ENCODE data around the gene HOMER2.
"Not testable (repeated sequence)": the region's sequence is repeated elsewhere in the genome, so short reads cannot be mapped to it uniquely, and the experiment has no call there.

Gene HOMER2

GRCh38 chr15:82952158-82953081 lies at the start of gene HOMER2:
Gene HOMER2, minus strand, starts transcription at chr15:82952720. Its CDS starts 185 bp downstream, at chr15:82952535.
- peak; percentile 28 for DNase-seq

GRCh38 chr15:83000672-83001031 lies 48.1 kb upstream of the HOMER2 start:
- not testable (repeated sequence) for DNase-seq

GRCh38 chr15:82999905-83000671 lies 47.6 kb upstream of the HOMER2 start:
- peak; percentile 5 for DNase-seq

GRCh38 chr15:82999426-82999825 lies 46.9 kb upstream of the HOMER2 start:
- no peak for DNase-seq

- peak; percentile 51 for DNase-seq
These were observed 43.4 kb upstream of the HOMER2 start for GRCh38 chr15:82995938-82996337.

- DNase-seq, result no peak
These were observed 42.6 kb upstream of the HOMER2 start for GRCh38 chr15:82995076-82995475.

GRCh38 chr15:82993144-82993543 lies 40.6 kb upstream of the HOMER2 start:
- no peak for DNase-seq

- no peak for DNase-seq
These were observed 40.0 kb upstream of the HOMER2 start for GRCh38 chr15:82992436-82992998.

- no peak for DNase-seq
These were observed 33.9 kb upstream of the HOMER2 start for GRCh38 chr15:82986442-82986780.

GRCh38 chr15:82985688-82986441 lies 33.3 kb upstream of the HOMER2 start, which contains the start of gene RAMAC:
Gene RAMAC, plus strand, starts transcription at chr15:82986210. Its CDS starts 2,809 bp downstream, at chr15:82989019.
- peak; percentile 95 for DNase-seq

GRCh38 chr15:82980981-82981380 lies 28.5 kb upstream of the HOMER2 start:
- DNase-seq, result no peak

GRCh38 chr15:82979726-82980125 lies 27.2 kb upstream of the HOMER2 start:
- no peak for DNase-seq

GRCh38 chr15:82978438-82978837 lies 25.9 kb upstream of the HOMER2 start:
- DNase-seq, result no peak

GRCh38 chr15:82977076-82977475 lies 24.6 kb upstream of the HOMER2 start:
- DNase-seq, result no peak

- no peak for DNase-seq
These were observed 20.5 kb upstream of the HOMER2 start for GRCh38 chr15:82972990-82973389.

- no peak for DNase-seq
These were observed 18.9 kb upstream of the HOMER2 start for GRCh38 chr15:82971218-82971984.

- DNase-seq, result no peak
These were observed 18.2 kb upstream of the HOMER2 start for GRCh38 chr15:82970696-82971095.

GRCh38 chr15:82970078-82970686 lies 17.7 kb upstream of the HOMER2 start:
- DNase-seq, result no peak

GRCh38 chr15:82969353-82969752 lies 16.8 kb upstream of the HOMER2 start:
- DNase-seq, result no peak

GRCh38 chr15:82968066-82968465 lies 15.5 kb upstream of the HOMER2 start:
- DNase-seq, result no peak

GRCh38 chr15:82966671-82967071 lies 14.2 kb upstream of the HOMER2 start:
- DNase-seq, result no peak

GRCh38 chr15:82964890-82965289 lies 12.4 kb upstream of the HOMER2 start:
- no peak for DNase-seq

Measured in NCI-H1436 (cell line).